Hindlimb muscle (tissue), 1 donor: ENCODE results near the gene KCNQ2. TPM values are rescaled to one million over a fixed set of nuclear protein-coding genes. Genes with fewer than 3 reads are reported as not detected.

ENCODE experiments used
- DNase-seq: peaks from one replicate; pipeline ENCODE4 v3.0.0-alpha.2; 2013
- polyA plus RNA-seq: library from polyadenylated mRNA; unstranded; fragments of 120-200 nt; gene quantifications from one replicate; pipeline ENCODE4 v1.2.1, GENCODE V29; 2013; ENCODE audit not compliant: insufficient read length

KCNQ2 gene
- polyA plus RNA-seq, 1 donor = 1.8 TPM

DNA sequence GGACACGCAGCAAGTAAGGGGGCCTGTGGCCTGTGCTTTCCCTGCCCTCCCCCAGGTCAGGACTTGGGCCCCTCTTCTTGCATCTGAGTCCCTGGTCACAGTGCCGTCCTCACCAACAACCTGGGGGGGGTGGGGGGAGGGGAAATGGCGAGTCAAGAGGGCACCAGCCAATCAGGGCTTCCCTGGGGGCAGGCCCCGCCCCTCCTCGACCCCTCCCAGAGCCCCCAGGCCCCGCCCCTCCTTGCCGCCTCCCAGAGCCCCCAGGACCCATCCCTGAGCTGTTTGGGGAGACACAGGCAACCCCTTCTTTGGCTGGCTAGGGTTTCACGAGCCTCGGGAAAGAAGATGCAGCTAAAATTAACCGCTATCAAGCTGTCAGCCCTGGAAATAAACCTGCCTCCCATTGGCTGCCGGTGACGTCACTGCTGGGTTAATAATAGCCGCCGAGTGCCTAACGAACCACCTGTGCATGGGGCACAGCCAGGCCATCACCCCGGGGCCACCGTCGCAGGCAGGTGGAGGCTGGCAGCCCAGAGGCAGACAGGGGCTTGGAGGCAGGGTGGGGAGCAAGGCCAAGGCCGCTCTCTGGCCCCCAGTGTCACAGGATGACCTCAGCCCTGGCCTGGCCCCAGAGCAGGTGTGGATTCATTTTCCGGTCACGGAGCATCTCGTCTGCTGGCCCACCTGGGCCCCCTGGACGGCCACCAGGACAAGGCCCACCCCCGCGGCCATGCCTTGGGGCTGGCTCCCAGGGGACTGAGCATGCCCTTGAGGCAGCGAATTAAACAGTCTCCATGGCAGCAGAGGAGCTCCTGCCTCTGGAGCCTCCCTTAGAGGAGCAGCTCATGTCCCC, 29.6 kb upstream of the KCNQ2 start:
- no peak for DNase-seq

DNA sequence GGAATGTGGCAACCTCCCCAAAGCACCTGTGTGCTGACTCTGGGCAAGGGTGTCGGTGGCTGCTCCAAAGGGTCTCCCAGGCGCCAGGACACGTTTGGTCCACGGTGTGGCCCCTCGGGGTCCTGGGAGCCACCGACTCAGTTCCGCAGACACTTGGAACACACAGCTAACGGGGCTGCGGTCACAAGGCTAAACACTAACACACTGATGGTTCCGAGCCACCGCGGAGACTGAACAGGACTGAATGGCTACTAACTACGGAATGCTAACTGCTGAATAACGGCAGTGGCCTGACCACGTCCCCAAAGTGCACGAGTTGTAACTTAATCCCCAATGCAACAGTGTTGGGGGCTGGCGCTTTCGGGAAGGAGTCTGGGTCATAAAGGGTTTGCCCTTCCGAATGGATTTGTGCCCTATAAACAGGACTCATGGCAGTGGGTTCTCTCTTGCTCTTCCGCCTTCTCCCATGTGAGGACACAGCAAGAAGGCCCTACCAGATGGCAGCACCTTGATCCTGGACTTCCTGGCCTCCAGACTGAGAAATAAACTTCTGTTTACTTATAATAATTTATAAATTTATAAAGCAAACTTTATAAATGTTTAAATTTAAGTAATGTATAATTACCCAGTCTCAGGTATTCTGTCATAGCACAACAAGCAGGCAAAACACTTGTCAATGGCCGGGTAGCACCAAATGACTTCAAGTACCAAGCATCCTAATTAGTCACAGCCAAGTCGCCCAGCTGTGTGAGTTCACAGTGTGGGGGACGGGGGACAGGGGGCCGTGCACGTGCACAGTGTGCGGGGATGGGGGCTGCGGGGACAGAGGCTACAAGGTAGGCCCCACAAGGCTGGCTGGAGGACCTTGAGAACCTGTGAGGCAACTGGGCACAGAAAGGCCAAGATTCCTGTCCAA, 28.7 kb upstream of the KCNQ2 start:
- DNase-seq = no peak

DNA sequence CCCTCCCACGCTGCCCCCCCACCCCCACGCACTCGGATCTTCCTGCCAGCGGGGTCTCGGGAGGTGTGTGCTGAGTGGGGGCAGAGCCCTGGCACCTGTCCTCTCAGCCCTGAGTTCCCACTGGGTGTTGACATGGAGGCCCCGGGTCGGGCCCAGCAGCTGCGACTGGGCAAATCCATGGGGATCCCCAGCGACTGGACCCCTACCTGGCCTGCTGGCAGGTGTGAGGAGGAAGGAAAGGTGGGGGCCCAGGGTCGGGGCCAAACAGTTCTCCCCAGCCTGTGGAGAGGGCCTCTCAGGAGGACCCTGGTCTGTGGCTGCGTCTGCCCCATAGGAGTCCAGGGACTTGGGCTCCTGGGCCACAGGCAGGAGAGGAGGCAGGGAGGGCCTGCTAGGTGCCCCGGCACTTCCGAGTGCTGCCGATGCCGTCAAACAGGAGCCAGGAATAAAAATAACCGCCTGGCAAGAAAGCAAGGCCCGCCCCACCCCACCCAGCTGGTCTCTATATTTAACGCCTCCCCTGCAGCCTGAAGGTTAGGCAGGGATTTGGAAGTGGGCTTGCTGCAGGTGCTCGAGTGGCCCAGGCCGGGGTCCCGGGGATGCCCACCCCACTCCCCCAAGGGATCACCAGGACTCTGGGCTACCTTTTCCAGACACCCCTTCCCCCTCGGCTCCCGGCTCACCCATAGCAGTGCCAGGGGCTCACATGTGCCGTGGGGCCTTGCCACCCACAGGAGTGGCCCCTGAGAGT, 27.9 kb upstream of the KCNQ2 start:
- no peak for DNase-seq

GRCh38 chr20:63499338-63499969, 27.0 kb upstream of the KCNQ2 start:
- no peak for DNase-seq

DNA sequence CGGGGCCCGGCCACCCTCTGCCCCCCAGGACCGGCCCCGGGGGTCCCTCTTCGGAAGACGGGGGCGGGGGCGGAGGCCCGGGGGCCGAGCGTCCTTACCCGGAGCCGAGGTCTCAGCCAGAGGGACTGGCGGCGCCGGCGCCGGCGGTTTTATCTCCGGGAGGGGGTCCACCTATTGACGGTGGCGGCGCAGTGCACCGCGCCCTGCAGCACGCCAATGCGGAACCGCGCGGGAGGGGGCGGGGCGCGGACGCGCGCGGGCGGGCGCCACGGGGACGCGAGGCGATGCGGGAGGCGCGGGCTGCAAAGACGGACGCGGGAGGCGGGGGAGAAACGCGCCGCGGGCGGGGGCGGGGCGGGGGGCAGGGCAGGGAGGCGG, 26.5 kb upstream of the KCNQ2 start, which contains the start of gene EEF1A2:
EEF1A2 (minus strand) TSS at position 124 of the 378 bp plus-strand sequence. CDS start 1,320 bp downstream, outside the sequence.
- no peak for DNase-seq

GRCh38 chr20:63497946-63498935, 25.8 kb upstream of the KCNQ2 start:
- DNase-seq = no peak

- DNase-seq = no peak
Measured at GRCh38 chr20:63497138-63497945, 24.9 kb upstream of the KCNQ2 start.

GRCh38 chr20:63496596-63497120, 24.2 kb upstream of the KCNQ2 start:
- DNase-seq = no peak

GRCh38 chr20:63495741-63496595, 23.5 kb upstream of the KCNQ2 start:
- DNase-seq = peak; percentile 68

- DNase-seq = no peak
Measured at GRCh38 chr20:63495167-63495720, 22.8 kb upstream of the KCNQ2 start.

- no peak for DNase-seq
Measured at GRCh38 chr20:63494420-63495166, 22.1 kb upstream of the KCNQ2 start.

DNA sequence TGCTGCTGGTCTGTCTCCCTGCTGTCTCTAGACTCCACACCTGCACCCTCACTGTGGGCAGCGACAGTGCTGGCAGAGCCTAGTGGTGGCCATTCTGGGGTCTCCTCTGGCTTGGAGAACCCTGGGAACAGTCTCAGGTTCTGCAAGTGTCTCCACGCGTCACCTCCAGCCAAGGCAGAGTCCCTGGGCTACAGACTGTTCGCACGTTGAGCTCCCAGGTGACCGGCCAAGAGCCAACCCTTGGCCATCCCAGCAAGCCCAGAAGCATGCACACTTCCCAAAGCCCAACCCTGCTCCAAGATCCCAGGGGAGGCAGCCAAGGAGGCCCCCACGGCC, 21.6 kb upstream of the KCNQ2 start:
- DNase-seq = no peak

- DNase-seq = no peak
Measured at GRCh38 chr20:63493563-63494020, 21.1 kb upstream of the KCNQ2 start.

DNA sequence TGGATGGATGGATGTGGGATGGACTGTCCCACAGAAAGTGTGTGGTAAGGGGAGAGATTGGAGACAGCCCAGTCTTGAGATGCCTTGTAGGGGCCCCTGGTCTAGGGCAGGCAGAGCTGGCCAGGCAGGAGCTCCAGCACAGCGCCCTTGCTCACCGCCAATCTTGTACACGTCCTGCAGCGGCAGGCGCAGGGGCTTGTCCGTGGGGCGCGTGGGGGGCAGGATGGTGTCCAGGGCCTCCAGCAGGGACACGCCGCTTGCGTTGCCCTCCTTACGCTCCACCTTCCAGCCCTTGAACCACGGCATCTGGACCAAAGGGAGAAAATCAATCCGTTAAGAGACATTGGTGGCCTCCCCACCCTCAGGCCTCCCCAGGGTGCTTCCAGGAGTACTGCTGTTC, 20.5 kb upstream of the KCNQ2 start:
- DNase-seq = no peak

DNA sequence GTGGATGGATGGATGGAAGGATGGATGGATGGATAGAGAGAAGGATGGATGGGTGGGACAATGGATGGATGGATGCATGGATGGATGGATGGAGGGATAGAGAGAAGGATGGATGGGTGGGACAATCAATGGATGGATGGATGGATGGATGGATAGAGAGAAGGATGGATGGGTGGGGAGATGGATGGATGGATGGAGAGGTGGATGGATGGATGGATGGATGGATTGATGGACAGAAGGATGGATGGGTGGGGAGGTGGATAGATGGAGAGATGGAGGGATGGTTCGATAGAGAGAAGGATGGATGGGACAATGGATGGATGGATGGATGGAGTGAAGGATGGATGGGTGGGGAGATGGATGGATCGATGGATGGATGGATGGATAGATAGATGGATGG, 20.1 kb upstream of the KCNQ2 start:
- no peak for DNase-seq

GRCh38 chr20:63491635-63492230, 19.3 kb upstream of the KCNQ2 start:
- DNase-seq = no peak

DNA sequence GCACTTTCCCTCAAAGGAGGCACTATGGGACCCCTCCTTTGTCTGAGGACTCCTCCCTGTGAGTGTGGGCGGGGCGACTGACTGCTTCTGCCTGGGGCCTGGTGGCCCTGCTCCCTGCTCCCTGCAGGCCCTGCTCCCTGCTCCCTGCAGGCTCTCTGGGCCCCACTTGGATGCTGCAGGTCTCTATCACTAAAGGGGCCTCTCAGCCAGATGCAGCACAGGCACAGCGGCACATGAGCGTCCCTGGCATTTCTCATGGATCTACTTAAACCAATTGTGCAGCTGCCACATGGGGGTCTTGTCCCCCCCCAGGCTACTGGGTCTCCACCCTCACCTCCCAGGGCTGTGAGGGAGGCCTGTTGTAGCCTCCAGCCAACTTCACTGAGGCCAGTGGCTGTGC, 18.6 kb upstream of the KCNQ2 start:
- no peak for DNase-seq
